Hypothalamus (tissue), 51 donors: Measurements from ENCODE around the gene RNF167.
"Not testable (repeated sequence)": the region's sequence is repeated elsewhere in the genome, so short reads cannot be mapped to it uniquely, and the experiment has no call there.

ENCODE experiments used
- DNase-seq, 51 donors: peaks; one replicate each; lab custom pipeline; 2025; lab: John Stamatoyannopoulos, UW

RNF167 gene

GRCh38 chr17:4901648-4902344 lies 38.3 kb upstream of the RNF167 start:
- DNase-seq = peak in 30 of 51 donors; percentile 11 to 84 (median 40)

- no peak for DNase-seq
These were observed 37.5 kb upstream of the RNF167 start for GRCh38 chr17:4902540-4902939.

- peak in 41 of 51 donors; percentile 8 to 82 (median 55) for DNase-seq
These were observed 36.8 kb upstream of the RNF167 start, which contains the start of gene CHRNE for GRCh38 chr17:4903051-4903818. Gene CHRNE (minus strand): TSS chr17:4903098. CDS start chr17:4903063, 35 bp downstream.

- DNase-seq = not testable (repeated sequence)
These were observed 33.4 kb upstream of the RNF167 start for GRCh38 chr17:4906642-4907041.

GRCh38 chr17:4908301-4908700 lies 31.8 kb upstream of the RNF167 start:
- DNase-seq = peak in 1 of 51 donors; percentile 8

GRCh38 chr17:4908711-4909496 lies 31.2 kb upstream of the RNF167 start:
- peak in 46 of 51 donors; percentile 21 to 89 (median 75) for DNase-seq

- DNase-seq = no peak
These were observed 26.1 kb upstream of the RNF167 start for GRCh38 chr17:4913994-4914393.

GRCh38 chr17:4914551-4914950 lies 25.5 kb upstream of the RNF167 start:
- DNase-seq = not testable (repeated sequence)

GRCh38 chr17:4919511-4920047 lies 20.5 kb upstream of the RNF167 start:
- DNase-seq = no peak

- DNase-seq = no peak
These were observed 19.6 kb upstream of the RNF167 start for GRCh38 chr17:4920351-4921048.

GRCh38 chr17:4921320-4921719 lies 18.7 kb upstream of the RNF167 start:
- no peak for DNase-seq

GRCh38 chr17:4926577-4927335 lies 13.3 kb upstream of the RNF167 start:
- DNase-seq = not testable (repeated sequence)

- no peak for DNase-seq
These were observed 11.2 kb upstream of the RNF167 start for GRCh38 chr17:4928881-4929280.

GRCh38 chr17:4931963-4932362 lies 8.1 kb upstream of the RNF167 start, which contains the start of gene GP1BA:
Gene GP1BA (plus strand): TSS chr17:4932277. CDS start chr17:4932605, 328 bp downstream.
- DNase-seq = no peak

- DNase-seq = no peak
These were observed 7.3 kb upstream of the RNF167 start for GRCh38 chr17:4932756-4933155.

- no peak for DNase-seq
These were observed 6.4 kb upstream of the RNF167 start for GRCh38 chr17:4933646-4934045.

- peak in 3 of 51 donors; percentile 8 to 12 (median 9) for DNase-seq
These were observed 5.7 kb upstream of the RNF167 start for GRCh38 chr17:4934173-4934979.

- no peak for DNase-seq
These were observed 4.4 kb upstream of the RNF167 start for GRCh38 chr17:4935650-4936049.
